Karpas-422 (cell line): ENCODE data around the gene M6PR. TPM values are rescaled to one million over a fixed set of nuclear protein-coding genes. Genes with fewer than 3 reads are reported as not detected.

Experiments used
- DNase-seq: peaks from one replicate; pipeline ENCODE4 v3.0.0-alpha.2; 2015
- H2AFZ ChIP-seq: fragments of 200-600 bp; sonication (generic); 2 replicates; pipeline ENCODE4 v1.6.1; 2014; ENCODE audit warnings: antibody characterized with exemption, low read length, mixed read lengths
- H3K27ac ChIP-seq: fragments of 200-600 bp; sonication (generic); 2 replicates; pipeline ENCODE4 v1.5.1; 2014; ENCODE audit warnings: mild to moderate bottlenecking, low read length, moderate library complexity
- H3K27me3 ChIP-seq: fragments of 200-600 bp; sonication (generic); 2 replicates; pipeline ENCODE4 v1.6.1; 2014; ENCODE audit warnings: low read length, mixed read lengths
- H3K36me3 ChIP-seq: fragments of 200-600 bp; sonication (generic); 2 replicates; pipeline ENCODE4 v1.6.1; 2014; ENCODE audit warnings: low read length, mixed read lengths; ENCODE audit not compliant: insufficient read depth
- H3K4me1 ChIP-seq: fragments of 200-600 bp; sonication (generic); 2 replicates; pipeline ENCODE4 v1.6.1; 2014; ENCODE audit warnings: mild to moderate bottlenecking, low read length, mixed read lengths
- H3K4me2 ChIP-seq: fragments of 200-600 bp; sonication (generic); 2 replicates; pipeline ENCODE4 v1.6.1; 2014; ENCODE audit warnings: low read length, low read depth, mild to moderate bottlenecking; ENCODE audit not compliant: poor library complexity, severe bottlenecking
- H3K4me3 ChIP-seq: fragments of 200-600 bp; sonication (generic); 2 replicates; pipeline ENCODE4 v1.5.1; 2014; ENCODE audit warnings: mild to moderate bottlenecking, antibody characterized with exemption, low read length, mixed read lengths
- H3K79me2 ChIP-seq: fragments of 200-600 bp; sonication (generic); 2 replicates; pipeline ENCODE4 v1.6.1; 2014; ENCODE audit warnings: mild to moderate bottlenecking, low read length, mixed read lengths
- H3K9ac ChIP-seq: fragments of 200-600 bp; sonication (generic); 2 replicates; pipeline ENCODE4 v1.6.0; 2014; ENCODE audit warnings: low read length
- H3K9me2 ChIP-seq: fragments of 200-600 bp; sonication (generic), shearing (Covaris generic); replicated peaks from 2 replicates; pipeline ENCODE4 v1.6.0; 2014; ENCODE audit warnings: mild to moderate bottlenecking, low read length, moderate library complexity; ENCODE audit not compliant: insufficient read depth
- H3K9me3 ChIP-seq: fragments of 300-700, 200-600 bp; sonication (generic); 2 replicates; pipeline ENCODE4 v1.6.1; 2014; ENCODE audit warnings: low read length, mixed read lengths
- H4K20me1 ChIP-seq: fragments of 200-600 bp; sonication (generic); 2 replicates; pipeline ENCODE4 v1.6.1; 2014; ENCODE audit warnings: mild to moderate bottlenecking, antibody characterized with exemption, low read length, low read depth; ENCODE audit not compliant: insufficient read depth
- total RNA-seq: library from RNA; depleted of rRNA; stranded (reverse); fragments of >200 nt; shearing (Covaris generic); gene quantifications from 2 replicates; pipeline ENCODE4 v1.2.3, GENCODE V29; 2014; ENCODE audit warnings: low replicate concordance

The M6PR gene
- total RNA-seq, 1 experiment from 2014 or later = 271 TPM

DNA sequence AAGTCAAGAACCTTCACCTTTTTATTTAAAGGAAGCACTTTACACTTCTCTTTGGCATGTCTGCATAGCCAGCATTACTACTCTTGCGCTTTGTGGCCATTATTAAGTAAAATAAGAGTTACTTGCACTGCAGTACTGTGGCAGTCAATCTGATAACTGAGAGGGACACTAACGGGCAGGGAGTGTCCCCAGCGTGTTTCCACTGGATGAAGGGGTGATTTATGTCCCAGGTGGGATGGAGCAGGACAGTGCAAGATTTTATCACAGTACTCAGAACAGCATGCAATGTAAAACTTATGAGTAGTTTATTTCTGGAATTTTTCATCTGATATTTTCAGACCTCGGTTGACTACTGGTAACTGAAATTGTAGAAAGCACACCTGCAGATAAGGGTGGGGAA, 8.1 kb upstream of the M6PR start:
- Histone ChIP-seq H4K20me1 (no peaks in the 10 kb centered on the region), H3K9me3 (no peaks in the 10 kb centered on the region), H3K79me2 (peaks cover 24% of the 10 kb centered on the region), H3K9ac (no peak overlapping the region), H3K36me3 (peaks cover 34% of the 10 kb centered on the region), H3K4me2 (no peak overlapping the region), H3K27ac (no peak overlapping the region), H3K9me2 (no peaks in the 10 kb centered on the region), H3K4me1 (no peaks in the 10 kb centered on the region), H3K4me3 (no peak overlapping the region), H2AFZ (no peak overlapping the region), H3K27me3 (no peaks in the 10 kb centered on the region)
- no peak for DNase-seq

DNA sequence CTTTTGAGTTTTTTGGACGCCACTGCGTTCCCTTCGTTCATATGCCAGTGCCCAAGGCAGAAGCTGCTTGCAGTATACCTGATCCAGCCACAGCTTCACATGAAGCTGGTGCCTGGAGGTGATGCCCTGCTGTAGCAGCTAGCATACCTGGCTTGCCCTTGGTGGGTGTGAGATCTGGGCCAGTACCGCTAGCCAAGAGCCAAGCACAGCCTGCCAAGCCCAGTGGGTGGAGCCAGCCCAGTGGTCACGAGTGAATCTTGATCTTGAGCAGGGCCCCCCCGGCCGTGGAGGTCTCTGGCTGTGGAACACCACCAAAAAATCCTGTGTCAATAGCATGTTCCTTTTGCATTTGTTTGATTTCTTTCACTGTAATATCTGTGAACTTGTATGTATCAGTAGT, 7.3 kb upstream of the M6PR start:
- Histone ChIP-seq H3K27ac (no peak overlapping the region), H3K9me3 (no peaks in the 10 kb centered on the region), H3K9me2 (no peaks in the 10 kb centered on the region), H2AFZ (no peak overlapping the region), H3K4me3 (no peak overlapping the region), H3K79me2 (peaks cover 32% of the 10 kb centered on the region), H3K27me3 (no peaks in the 10 kb centered on the region), H3K36me3 (peaks cover 32% of the 10 kb centered on the region), H3K9ac (no peak overlapping the region), H3K4me1 (no peaks in the 10 kb centered on the region), H3K4me2 (no peak overlapping the region), H4K20me1 (no peaks in the 10 kb centered on the region)
- no peak for DNase-seq

GRCh38 chr12:8956073-8956472, 6.6 kb upstream of the M6PR start:
- no peak overlapping the region for H3K4me3 ChIP-seq
- H3K36me3 ChIP-seq = peaks cover 28% of the 10 kb centered on the region
- no peak overlapping the region for H3K4me2 ChIP-seq
- H3K9me2 ChIP-seq = no peaks in the 10 kb centered on the region
- no peak overlapping the region for H2AFZ ChIP-seq
- H3K9me3 ChIP-seq = no peaks in the 10 kb centered on the region
- no peak for DNase-seq
- H3K4me1 ChIP-seq = peaks cover 6% of the 10 kb centered on the region
- H3K79me2 ChIP-seq = peaks cover 39% of the 10 kb centered on the region
- no peak overlapping the region for H3K27ac ChIP-seq
- no peaks in the 10 kb centered on the region for H3K27me3 ChIP-seq
- H4K20me1 ChIP-seq = no peaks in the 10 kb centered on the region
- no peak overlapping the region for H3K9ac ChIP-seq

GRCh38 chr12:8953773-8954402, 4.4 kb upstream of the M6PR start:
- H3K9me2 ChIP-seq = no peaks in the 10 kb centered on the region
- no peaks in the 10 kb centered on the region for H3K9me3 ChIP-seq
- H2AFZ ChIP-seq = no peak overlapping the region
- no peaks in the 10 kb centered on the region; the same call in 1 of the 2 replicates for H4K20me1 ChIP-seq
- no peak overlapping the region for H3K4me3 ChIP-seq
- H3K27ac ChIP-seq = no peak overlapping the region
- H3K36me3 ChIP-seq = peaks cover 14% of the 10 kb centered on the region
- no peak for DNase-seq
- peaks cover 8% of the 10 kb centered on the region for H3K4me1 ChIP-seq
- no peak overlapping the region for H3K4me2 ChIP-seq
- H3K79me2 ChIP-seq = peaks cover 53% of the 10 kb centered on the region
- no peak overlapping the region for H3K9ac ChIP-seq
- H3K27me3 ChIP-seq = no peaks in the 10 kb centered on the region

DNA sequence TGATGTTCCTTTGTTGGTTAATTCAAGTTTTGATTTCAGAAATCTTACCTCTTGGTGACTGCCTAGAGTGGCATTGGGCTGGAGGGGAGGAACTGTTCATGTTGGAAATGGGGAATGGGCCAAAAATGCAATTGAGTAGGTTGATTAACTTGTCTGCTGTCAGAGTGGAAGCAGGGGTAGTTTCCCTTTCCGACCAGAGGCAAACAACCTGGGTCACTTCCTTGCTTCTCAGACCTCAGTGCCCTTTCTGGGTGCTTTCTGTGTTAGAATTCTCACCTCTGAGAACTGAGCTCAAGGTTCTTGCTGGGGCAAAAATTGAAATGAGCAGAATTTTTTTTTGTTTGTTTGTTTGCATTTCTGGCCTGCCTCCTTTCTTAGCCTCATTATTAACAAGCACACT, 2.3 kb upstream of the M6PR start:
- H3K9ac ChIP-seq = no peak overlapping the region
- no peak for DNase-seq
- no peaks in the 10 kb centered on the region for H3K27me3 ChIP-seq
- peaks cover 24% of the 10 kb centered on the region for H3K4me1 ChIP-seq
- H3K79me2 ChIP-seq = peaks cover 61% of the 10 kb centered on the region
- H3K9me3 ChIP-seq = no peaks in the 10 kb centered on the region
- peaks cover 20% of the 10 kb centered on the region for H3K36me3 ChIP-seq
- H3K4me2 ChIP-seq = peak overlapping the region; percentile 85
- H3K9me2 ChIP-seq = no peaks in the 10 kb centered on the region
- H3K4me3 ChIP-seq = no peak overlapping the region
- H4K20me1 ChIP-seq = peaks cover 21% of the 10 kb centered on the region
- H2AFZ ChIP-seq = no peak overlapping the region
- no peak overlapping the region for H3K27ac ChIP-seq

DNA sequence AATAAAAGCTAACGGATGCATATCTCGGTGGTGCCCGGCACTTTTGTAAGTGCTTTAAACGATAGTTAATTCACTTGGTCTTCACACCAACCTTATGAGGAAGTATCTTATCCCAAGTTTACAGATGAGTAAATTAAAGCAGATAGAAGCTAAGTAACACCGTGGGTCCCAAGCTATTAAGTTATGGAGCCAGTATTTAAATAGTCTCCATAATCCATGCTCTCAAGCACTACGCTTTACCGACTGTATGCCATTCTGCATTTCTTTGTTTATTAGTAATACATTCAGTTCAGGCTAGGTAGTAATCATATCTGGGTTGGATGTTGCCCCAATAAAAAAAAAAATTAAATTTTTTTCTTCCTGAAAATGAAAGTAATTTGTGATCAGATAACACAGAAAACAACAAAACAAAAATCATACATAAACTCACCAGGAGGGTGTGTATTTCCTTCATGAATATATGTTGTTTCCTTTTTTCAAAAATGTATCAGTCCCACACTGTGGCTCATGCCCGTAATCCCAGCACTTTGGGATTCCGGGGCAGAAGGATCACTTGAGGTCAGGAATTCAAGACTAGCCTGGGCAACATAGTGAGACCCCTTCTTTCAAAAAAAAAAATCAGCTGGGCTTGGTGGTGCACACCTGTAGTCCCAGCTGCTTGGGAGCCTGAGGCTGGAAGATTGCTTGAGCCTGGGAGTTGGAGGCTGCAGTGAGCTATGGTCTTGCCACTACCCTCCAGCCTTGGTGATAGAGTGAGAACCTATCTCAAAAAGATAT, 1.4 kb upstream of the M6PR start:
- Histone ChIP-seq H4K20me1 (peaks cover 30% of the 10 kb centered on the region), H3K27ac (peak overlapping the region; percentile 74), H3K27me3 (no peaks in the 10 kb centered on the region), H2AFZ (peak overlapping the region; percentile 12), H3K9ac (peak overlapping the region; percentile 95), H3K4me1 (peaks cover 27% of the 10 kb centered on the region), H3K4me3 (peak overlapping the region; percentile 77), H3K4me2 (peak overlapping the region; percentile 85), H3K36me3 (peaks cover 29% of the 10 kb centered on the region), H3K9me2 (no peaks in the 10 kb centered on the region), H3K9me3 (no peaks in the 10 kb centered on the region), H3K79me2 (peaks cover 69% of the 10 kb centered on the region)
- DNase-seq = peak; percentile 64

GRCh38 chr12:8950221-8950527, 729 bp upstream of the M6PR start:
- peak overlapping the region; percentile 74 for H3K27ac ChIP-seq
- no peaks in the 10 kb centered on the region for H3K9me3 ChIP-seq
- H3K27me3 ChIP-seq = no peaks in the 10 kb centered on the region
- H4K20me1 ChIP-seq = peaks cover 33% of the 10 kb centered on the region
- H2AFZ ChIP-seq = peak overlapping the region; percentile 12
- H3K36me3 ChIP-seq = peaks cover 36% of the 10 kb centered on the region
- peak overlapping the region; percentile 77 for H3K4me3 ChIP-seq
- H3K79me2 ChIP-seq = peaks cover 76% of the 10 kb centered on the region
- no peaks in the 10 kb centered on the region for H3K9me2 ChIP-seq
- peak overlapping the region; percentile 85 for H3K4me2 ChIP-seq
- H3K9ac ChIP-seq = peak overlapping the region; percentile 95
- peaks cover 27% of the 10 kb centered on the region for H3K4me1 ChIP-seq
- no peak for DNase-seq

DNA sequence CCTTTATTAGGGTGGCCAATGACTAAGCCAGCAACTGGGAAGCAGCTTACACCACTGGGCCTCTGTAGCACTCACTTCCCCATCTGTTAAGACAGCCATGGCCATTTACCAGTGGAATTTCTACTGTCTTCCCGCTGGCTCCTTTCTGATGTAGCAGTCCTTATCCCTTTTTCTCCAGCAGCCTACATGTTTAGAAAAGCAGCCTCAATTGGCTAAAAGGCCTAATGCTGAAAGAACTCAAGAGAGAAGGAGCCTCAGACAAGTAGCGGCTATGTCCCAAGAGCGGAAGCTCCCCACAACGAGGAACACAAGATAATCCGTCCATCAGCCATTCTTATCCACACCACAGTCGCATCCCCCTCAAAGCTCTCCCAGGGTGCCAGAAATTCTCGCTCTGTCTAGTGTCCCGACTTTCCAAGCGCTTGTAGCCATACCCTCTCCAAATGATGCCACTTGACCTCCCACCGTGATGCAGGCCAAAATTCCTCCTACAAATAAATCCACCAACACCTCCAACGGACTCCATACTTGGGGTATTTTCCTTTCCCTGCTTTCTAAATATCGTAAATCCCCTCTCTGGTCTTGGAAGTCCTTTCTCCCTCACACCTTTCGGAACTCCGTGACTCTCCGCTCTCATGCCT, 624 bp downstream of the M6PR start:
- Histone ChIP-seq H3K9ac (peak overlapping the region; percentile 95), H3K79me2 (peaks cover 76% of the 10 kb centered on the region), H3K4me2 (peak overlapping the region; percentile 85), H3K27ac (peak overlapping the region; percentile 74), H3K4me1 (peaks cover 27% of the 10 kb centered on the region), H3K4me3 (peak overlapping the region; percentile 77), H3K9me2 (no peaks in the 10 kb centered on the region), H2AFZ (no peak overlapping the region), H3K27me3 (no peaks in the 10 kb centered on the region), H4K20me1 (peaks cover 39% of the 10 kb centered on the region), H3K36me3 (peaks cover 46% of the 10 kb centered on the region), H3K9me3 (no peaks in the 10 kb centered on the region)
- peak; percentile 68 for DNase-seq
